ENCODE measurements around the gene ELF2.
"Not testable (repeated sequence)": the region's sequence is repeated elsewhere in the genome, so short reads cannot be mapped to it uniquely, and the experiment has no call there.

Gene ELF2

DNA sequence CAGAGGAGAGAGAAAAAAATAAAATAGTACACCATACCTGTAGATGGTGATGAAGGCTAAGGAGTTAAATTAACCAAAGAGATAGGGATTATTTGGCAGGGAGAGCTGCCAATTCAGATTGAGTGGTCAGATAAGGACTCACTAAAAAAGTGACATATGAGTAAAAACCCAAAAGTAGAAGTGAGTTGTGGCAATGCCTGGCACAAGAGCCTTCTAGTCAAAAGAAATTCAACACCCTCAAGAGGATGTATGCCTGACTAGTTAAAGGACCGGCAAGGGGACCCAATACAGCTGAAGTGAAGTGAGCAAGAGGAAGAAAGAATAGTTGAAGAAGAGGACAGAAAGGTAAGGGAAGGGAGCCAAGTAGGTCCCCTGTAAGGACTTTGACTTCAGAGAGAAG, 34.9 kb downstream of the ELF2 start:
- no peak for DNase-seq

GRCh38 chr4:139137763-139138162, 39.3 kb downstream of the ELF2 start:
- DNase-seq, result no peak

- DNase-seq, result no peak
Measured at GRCh38 chr4:139134403-139134802, 42.6 kb downstream of the ELF2 start.

GRCh38 chr4:139131209-139131870, 45.7 kb downstream of the ELF2 start:
- DNase-seq, result no peak

DNA sequence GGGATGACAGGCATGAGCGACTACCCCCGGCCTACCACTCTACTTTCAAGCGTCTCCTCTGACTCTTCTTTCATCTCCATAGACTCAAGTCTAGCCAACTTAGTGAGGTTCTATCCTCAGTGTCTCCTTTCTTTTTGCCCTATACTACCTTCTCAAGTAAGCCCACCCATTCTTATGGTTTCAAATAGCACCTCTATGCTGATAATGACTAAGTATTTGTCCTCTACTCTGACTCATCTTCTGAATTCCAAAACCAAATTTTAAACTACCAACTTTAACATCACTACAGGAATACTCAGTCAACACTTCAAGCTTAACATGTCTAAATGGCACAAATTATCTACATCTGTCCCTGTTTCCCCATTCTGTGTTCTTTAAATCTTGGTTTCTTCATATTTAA, 47.8 kb downstream of the ELF2 start:
- DNase-seq, result no peak

- no peak for DNase-seq
Measured at GRCh38 chr4:139126898-139127297, 50.1 kb downstream of the ELF2 start.

DNA sequence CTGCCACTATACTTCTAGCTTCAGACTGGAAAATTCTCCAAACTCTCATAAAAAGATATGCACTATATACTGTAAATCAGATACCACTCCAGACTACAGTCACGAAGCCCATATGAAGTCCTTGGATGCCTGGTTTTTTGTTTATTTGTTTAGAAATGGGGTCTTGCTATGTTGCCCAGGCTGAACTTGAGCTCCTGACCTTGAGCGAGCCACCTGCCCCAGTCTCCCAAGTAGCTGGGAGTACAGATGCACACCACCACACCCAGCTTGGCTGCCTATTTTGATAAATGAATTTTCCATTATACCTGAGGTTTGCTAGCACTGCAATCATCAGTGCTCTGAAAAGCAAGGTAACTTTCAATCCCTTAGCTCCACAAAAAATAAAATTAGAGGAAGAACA, 53.1 kb downstream of the ELF2 start:
- DNase-seq, result no peak

GRCh38 chr4:139118365-139118764, 58.7 kb downstream of the ELF2 start:
- no peak for DNase-seq

DNA sequence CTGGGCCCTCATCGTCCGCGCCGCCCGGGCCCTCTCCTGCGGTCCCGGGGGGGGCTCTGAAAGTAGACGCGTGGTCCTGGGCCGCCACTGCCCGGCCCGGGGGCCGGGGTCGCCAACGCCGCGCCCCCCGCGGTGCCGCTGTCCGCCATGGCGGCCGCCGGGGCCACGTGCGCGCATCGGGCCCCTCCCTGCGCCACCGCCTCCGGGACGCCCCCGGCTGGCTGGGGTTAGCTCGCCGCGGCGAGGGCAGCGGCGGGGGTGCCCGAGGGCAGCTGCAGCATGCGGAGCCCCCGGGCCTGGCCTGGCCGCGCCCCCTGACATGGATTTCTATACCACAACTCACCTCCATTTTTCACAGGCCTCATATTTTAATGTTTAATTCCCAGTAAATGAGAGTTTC, 61.8 kb downstream of the ELF2 start:
- no peak for DNase-seq

DNA sequence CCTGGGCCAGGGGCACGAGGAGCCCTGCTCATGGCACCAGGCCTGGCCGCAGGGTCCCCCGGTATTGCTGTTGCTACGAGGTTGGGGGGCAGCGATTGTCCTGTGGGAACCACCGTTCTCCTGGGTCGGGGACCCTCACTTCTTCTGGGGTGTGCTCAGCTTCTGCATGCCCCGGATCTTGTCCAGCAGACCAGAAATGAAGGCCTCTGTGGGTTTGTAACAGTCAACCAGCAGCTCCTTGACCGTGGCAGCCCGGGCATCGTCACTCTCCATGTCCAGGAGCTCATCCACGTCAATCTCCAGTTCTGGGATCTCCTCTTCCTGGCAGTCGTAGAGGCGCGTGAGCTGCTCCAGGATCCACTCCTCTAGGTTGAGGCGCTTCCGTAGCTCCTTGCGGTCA, 62.2 kb downstream of the ELF2 start:
- DNase-seq, result not testable (repeated sequence)

DNA sequence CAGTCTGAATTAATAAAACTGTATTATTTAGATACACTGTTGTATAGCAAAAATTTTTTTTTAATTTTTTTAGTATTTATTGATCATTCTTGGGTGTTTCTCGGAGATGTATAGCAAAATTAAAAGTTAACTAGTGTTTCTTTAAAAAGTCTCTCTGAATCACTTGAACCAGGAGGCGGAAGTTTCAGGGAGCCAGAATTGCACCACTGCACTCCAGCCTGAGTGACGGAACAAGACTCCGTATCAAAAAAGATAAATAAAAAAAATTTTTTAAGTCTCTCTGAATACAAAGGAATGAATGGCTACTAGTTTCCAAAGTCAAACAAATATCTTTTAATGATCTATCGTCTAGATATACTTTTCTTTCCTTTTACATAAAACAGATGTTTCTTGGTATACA, 64.4 kb downstream of the ELF2 start:
- no peak for DNase-seq

DNA sequence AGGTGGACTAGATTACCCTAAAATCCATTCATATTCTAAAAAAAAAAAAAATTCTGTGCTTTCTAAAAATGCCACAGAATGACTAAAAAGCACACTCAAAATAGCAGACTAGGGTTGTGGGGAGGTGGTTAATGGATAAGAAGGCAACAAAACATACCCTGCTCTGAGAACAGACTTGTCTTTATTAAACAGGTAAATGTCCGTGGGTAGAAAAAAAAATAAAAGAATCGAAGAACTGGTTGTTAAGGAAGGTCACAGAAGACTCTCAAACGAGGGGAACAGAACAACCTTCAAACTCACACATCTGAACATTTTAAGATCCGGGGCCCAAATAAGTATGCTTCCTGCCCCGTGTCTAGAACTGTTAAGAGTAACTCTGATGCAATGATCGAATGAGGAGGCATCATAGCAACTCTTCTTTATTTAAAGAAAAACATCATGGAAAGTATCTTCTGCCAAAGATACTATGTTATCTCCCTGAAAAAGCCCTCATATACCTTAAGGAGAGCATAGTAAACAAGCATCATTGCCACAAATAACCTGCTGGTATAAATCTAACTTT, 68.4 kb downstream of the ELF2 start:
- no peak for DNase-seq

GRCh38 chr4:139099366-139099982, 77.5 kb downstream of the ELF2 start:
- DNase-seq, result peak; percentile 60 to 79

DNA sequence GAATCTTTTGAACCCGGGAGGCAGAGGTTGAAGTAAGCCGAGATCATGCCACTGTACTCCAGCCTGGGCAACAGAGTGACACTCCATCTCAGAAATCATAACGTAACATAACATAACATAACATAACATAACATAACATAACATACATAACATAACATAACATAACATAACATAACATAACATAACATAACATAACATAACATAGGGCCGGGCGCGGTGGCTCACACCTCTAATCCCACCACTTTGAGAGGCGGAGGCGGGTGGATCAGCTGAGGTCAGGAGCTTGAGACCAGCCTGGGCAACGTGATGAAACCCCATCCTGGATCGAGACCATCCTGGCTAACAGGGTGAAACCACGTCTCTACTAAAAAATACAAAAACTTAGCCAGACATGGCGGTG, 84.7 kb downstream of the ELF2 start:
- DNase-seq, result no peak

- no peak for DNase-seq
Measured at GRCh38 chr4:139085141-139085540, 91.9 kb downstream of the ELF2 start.

GRCh38 chr4:139084804-139085093, 92.3 kb downstream of the ELF2 start:
- no peak for DNase-seq

DNA sequence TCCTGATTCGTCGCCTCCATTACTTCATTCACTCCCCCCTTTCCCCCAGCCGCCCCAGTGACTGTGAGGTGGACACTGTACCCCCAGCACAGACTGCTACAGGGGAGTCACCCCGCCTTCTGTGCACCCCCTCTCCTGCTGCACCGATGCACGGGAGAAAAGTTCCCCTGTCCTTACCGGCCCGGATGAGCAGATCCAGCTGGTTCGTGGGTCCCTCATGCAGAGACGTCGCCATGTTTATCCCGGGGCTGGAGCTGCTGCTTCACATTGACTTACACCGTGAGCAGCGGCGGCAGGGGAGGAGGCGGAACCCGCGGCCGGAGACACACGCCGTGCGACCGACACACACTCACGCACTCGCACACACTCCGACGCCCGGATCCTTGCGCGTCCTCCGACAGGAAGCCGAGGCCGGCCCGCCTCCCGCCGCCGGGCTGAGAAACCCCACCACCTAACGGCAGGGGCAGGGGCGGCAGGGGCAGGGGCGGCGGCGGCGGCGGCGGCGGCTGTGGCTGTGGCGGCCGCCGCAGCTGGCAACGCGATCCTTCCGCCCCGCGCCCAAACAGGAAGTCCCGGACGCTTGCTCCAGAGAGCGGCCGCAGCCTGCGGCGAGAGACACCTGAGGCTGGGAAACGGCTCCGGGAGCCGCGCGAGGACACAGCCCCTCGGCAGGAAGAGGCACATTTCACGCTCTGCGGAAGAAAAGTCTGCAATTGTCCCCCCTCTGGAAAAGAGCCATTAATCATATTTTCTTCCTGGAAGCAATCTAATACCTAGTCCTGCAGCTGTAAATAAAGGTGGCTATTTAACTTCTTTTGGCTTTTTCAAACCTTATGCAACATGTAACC, 92.8 kb downstream of the ELF2 start:
- DNase-seq, result peak; percentile 83 to 87

DNA sequence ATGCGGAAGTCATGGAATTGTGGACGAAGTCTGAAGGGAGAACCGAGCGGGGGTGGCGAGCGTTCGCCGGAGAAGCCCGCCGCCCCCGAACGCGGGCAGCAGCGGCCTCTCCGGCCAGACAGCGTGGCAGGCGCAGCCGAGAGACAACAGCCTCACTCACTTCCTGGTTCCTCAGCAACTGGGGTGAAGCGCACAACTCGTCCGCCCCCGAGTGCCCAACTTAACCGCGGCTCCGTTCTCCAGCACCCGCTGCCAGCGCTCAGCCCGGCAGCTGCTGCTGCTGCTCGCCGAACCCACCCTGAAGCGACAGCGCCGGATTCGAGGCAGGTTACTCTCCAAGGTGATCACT, 93.4 kb downstream of the ELF2 start:
- peak; percentile 26 to 58 for DNase-seq

DNA sequence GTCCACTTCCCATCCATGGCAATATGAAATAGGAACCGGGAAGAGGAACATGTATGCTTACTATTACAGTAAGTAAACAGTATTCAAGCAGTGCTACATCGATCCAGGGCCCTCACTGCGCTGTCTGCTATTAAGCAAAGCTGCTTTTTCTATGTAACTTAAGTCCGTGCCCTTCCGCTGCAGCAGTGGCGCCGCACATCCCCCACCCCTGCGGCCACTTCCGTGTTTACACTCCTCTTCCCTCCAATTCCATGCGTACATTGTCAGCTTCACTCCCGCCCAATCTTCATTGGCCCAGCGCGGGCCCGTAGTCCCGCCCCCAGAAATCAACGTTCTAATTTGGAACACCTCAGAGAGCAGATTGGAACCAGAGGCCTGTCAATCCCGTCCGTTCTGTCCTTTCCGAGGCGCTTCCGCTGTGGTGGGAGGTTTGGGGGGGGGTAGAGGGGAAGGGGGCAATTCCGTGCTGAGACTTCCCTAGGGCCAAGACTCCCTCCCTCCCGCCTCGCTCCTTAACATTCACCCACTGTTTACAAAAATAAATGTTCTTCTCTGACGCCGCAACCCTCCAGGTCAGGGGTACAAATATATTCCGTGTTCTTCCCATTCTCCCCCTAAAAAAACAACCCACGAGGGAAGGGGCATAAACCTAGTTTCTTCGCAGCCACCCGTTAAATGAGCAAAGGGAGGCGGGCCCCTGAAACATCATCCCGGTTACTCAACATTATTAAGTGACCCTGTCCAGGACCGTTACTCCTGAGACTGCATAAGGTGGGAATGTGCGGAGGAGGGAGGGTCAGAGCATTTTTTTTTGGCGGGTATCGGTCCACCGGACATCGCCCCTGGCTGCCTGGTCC, 94.0 kb downstream of the ELF2 start:
- DNase-seq, result peak; percentile 93 to 95

- DNase-seq, result no peak
Measured at GRCh38 chr4:139078926-139079325, 98.1 kb downstream of the ELF2 start.

DNA sequence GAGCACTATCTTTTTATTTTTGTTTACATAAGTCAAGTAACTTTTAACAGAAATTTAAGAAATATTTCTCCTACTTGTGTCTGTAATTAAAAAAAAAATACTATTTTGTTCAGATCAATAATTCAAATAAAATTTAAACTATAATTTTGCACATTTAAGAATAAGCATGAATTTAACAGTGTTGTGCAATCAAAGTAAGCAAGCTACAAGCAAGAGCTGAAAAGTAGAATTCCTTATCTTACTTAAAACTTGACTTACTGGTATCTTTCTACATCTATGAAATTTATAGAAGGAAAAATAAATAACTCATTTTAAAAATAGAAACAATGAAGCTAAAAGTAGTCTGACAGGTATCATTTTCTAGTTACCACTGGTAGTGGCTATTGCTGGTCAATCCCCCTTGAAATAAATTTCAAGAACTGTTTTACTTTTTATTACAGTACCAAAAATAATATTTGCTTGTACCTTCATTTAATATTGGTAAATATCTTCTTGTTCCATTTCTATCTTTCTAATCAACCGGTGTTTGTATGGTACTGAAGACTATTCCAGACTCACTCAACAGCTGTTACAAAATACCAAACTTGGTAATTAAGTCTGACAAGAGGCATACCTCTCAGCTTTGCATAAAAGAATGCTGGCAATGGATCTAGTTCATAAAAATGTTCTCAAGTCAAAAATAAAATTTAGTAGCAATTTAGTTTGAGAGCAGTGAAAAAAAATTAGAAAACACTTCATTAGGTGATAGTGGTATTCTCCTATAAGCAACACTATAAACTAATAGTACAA, 99.3 kb downstream of the ELF2 start:
- DNase-seq, result no peak

GRCh38 chr4:139076016-139076744, 100.8 kb downstream of the ELF2 start:
- no peak for DNase-seq
